Jurkat, Clone E6-1 (cell line): ENCODE results near the gene MFSD6.
"Not testable (repeated sequence)": the region's sequence is repeated elsewhere in the genome, so short reads cannot be mapped to it uniquely, and the experiment has no call there.

Experiments
- DNase-seq: peaks from one replicate; pipeline ENCODE4 v3.0.0-alpha.2; 2011; ENCODE audit warnings: low read depth, low spot score
- H3K4me3 ChIP-seq: 2 replicates; pipeline ENCODE4 v1.5.1; 2011; ENCODE audit warnings: mild to moderate bottlenecking, low read length, control low read depth, moderate library complexity

MFSD6 gene

GRCh38 chr2:190486037-190486623 is 78.0 kb downstream of the MFSD6 start:
- no peak for DNase-seq
- H3K4me3 ChIP-seq: no peak overlapping the region

- DNase-seq: no peak
- H3K4me3 ChIP-seq: no peak overlapping the region
Measured at GRCh38 chr2:190488516-190489233, 80.5 kb downstream of the MFSD6 start.

DNA sequence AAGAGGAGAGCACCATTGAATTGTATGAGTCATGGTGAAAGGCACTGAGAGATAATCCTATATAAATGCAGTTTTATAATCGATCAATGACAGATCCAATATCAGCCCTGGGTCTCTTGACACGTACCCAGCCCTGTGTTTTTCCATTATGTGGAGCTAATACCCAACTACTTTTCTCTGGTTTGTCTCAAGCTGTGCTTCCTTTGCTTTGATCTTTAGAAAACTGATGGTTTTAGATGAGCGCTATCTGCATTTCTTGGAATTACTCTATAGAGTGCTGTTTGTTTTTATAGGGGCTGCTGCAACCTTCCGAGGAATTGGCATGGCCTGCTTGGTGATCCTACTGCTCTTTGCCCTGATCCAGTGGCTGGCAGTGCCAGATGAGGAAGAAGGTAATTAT is 81.3 kb downstream of the MFSD6 start:
- DNase-seq: no peak
- H3K4me3 ChIP-seq: no peak overlapping the region

DNA sequence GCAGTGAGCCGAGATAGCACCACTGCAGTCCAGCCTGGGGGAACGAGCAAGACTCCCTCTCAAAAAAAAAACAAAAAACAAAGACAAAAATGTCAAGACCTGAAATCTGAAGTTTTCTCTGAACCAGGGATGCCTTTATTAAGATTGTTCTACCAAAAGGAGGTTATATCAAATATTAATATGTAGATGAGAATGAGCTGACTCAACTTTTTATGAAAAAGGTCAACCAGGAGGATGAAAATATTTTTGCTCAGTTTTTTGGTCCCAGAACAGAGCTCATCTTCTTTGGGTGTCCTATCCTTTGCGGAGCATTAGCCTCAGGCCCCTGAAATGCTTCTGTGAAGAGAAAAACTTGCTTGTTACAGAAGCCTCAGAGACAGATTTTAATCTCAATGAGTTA is 82.3 kb downstream of the MFSD6 start:
- H3K4me3 ChIP-seq: no peak overlapping the region
- no peak for DNase-seq

GRCh38 chr2:190493095-190493494 is 84.9 kb downstream of the MFSD6 start:
- no peak overlapping the region for H3K4me3 ChIP-seq
- DNase-seq: no peak

DNA sequence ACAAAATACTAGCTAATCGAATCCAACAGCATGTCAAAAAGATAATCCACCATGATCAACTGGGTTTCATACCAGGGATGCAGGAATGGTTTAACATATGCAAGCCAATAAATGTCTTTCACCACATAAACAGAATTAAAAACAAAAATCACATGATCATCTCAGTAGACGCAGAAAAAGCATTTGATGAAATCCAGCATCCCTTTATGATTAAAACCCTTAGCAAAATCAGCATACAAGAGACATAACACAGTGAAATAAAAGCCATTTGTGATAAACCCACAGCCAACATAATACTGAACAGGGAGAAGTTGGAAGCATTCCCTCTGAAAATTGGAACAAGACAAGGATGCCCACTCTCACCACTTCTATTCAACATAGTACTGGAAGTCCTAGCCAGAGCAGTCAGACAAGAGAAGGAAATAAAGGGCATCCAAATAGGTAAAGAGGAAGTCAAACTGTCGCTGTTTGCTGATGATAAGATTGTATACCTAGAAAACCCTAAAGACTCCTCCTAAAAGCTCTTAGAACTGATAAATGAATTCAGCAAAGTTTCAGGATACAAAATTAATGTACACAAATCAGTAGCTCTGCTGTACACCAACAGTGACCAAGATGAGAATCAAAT is 86.6 kb downstream of the MFSD6 start:
- not testable (repeated sequence) for H3K4me3 ChIP-seq, DNase-seq

DNA sequence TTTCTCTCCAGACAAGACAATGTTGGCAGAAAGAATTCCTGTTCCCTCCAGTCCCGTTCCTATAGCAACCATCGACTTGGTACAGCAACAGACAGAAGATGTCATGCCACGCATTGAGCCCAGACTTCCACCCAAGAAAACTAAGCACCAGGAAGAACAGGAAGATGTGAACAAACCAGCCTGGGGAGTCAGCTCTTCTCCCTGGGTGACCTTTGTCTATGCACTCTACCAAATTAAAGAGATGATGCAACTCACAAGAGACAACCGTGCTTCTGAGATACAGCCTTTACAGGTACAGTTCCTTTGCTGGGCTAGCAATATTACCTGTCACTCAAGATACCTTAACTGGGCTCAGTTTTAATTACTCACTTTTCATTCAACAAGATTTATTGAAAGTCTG is 89.3 kb downstream of the MFSD6 start:
- no peak overlapping the region for H3K4me3 ChIP-seq
- DNase-seq: no peak

- DNase-seq: no peak
Measured at GRCh38 chr2:190499273-190499672, 91.1 kb downstream of the MFSD6 start.

DNA sequence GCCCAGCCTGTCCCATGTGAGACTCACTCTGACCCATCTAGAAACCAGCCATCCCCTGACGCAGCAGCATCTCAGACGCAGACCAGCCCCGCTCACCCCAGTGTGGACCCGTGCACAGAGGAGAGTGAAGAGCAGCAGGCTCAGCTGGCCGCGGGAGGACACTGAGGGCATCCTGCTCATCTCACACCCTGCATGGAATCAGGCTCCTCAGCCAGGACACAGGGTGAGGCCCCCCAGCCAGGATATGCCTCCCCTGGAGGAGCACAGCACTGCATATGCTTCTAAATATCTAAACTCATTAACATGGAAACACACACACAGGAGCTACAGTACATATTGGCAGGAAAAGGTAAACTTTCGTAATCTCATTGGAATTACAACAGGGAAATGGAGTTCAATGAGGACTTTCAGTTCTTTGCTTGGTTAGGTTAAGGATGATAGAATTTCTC is 91.9 kb downstream of the MFSD6 start:
- no peak for DNase-seq
- no peak overlapping the region for H3K4me3 ChIP-seq

More at GRCh38 chr2:190499273-190499672, 91.1 kb downstream of the MFSD6 start:
- H3K4me3 ChIP-seq: no peak overlapping the region

DNA sequence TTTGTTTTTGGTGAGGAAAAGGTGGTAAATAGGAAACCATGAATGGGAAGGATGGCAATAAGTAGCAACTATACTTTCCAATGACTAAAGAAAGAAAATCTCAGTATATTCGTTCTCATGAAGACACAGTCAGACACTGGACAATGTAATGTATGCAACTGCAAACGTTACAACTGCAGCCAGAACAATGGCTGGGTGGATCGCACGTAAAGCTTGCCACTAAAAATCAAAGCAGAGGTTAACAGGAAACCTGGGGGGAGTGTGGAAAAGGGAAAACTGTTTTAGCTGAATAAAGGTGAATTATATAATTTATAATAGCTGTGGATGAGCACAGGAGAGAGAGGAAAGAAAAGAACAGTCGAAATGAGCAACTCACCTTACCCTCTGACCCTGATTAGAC is 93.1 kb downstream of the MFSD6 start:
- no peak overlapping the region for H3K4me3 ChIP-seq
- DNase-seq: no peak

GRCh38 chr2:190501702-190502407 is 93.7 kb downstream of the MFSD6 start:
- H3K4me3 ChIP-seq: no peak overlapping the region
- no peak for DNase-seq

GRCh38 chr2:190503088-190503487 is 94.9 kb downstream of the MFSD6 start:
- no peak for DNase-seq
- H3K4me3 ChIP-seq: no peak overlapping the region

DNA sequence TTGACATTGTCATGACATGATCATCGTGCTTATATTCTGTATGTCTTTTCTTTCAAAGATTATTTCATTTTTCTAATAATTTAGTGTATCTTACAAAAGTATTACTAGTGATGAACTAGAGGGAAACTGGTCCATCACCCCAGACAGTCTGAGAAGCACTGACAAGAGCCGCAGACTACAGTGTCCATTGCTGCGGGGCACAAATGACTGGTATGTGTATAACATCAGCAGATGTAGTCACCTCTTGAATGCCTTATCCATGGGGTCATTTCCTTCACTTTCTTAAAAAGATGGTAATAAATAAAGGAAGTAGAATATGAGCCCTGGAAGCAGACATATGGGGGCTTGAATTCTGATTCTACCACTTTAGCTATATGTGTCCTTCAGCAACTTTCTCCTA is 96.8 kb downstream of the MFSD6 start:
- DNase-seq: no peak
- H3K4me3 ChIP-seq: no peak overlapping the region

GRCh38 chr2:190505696-190506095 is 97.5 kb downstream of the MFSD6 start:
- no peak overlapping the region for H3K4me3 ChIP-seq
- no peak for DNase-seq

GRCh38 chr2:190506666-190507065 is 98.5 kb downstream of the MFSD6 start:
- DNase-seq: no peak
- H3K4me3 ChIP-seq: no peak overlapping the region

- no peak for DNase-seq
- no peak overlapping the region for H3K4me3 ChIP-seq
Measured at GRCh38 chr2:190507135-190507534, 99.0 kb downstream of the MFSD6 start.

DNA sequence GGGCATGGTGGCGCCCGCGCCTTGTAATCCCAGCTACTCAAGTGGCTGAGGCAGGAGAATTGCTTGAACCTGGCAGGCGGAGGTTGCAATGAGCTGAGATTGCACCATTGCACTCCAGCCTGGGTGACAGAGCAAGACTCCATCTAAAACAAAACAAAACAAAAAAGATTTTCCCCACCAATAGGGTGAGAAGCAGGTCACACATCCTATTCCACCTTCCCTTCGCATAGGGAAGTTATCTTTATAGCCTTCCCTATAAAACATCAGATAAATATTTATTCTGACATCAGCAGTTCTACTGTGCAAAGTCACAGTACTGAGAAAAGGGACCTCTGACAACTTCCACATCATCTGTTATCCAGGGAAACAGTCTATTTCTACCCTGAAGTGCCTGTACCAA is 101.7 kb downstream of the MFSD6 start:
- H3K4me3 ChIP-seq, DNase-seq: not testable (repeated sequence)

- DNase-seq: no peak
- no peak overlapping the region for H3K4me3 ChIP-seq
Measured at GRCh38 chr2:190511104-190511503, 102.9 kb downstream of the MFSD6 start.

DNA sequence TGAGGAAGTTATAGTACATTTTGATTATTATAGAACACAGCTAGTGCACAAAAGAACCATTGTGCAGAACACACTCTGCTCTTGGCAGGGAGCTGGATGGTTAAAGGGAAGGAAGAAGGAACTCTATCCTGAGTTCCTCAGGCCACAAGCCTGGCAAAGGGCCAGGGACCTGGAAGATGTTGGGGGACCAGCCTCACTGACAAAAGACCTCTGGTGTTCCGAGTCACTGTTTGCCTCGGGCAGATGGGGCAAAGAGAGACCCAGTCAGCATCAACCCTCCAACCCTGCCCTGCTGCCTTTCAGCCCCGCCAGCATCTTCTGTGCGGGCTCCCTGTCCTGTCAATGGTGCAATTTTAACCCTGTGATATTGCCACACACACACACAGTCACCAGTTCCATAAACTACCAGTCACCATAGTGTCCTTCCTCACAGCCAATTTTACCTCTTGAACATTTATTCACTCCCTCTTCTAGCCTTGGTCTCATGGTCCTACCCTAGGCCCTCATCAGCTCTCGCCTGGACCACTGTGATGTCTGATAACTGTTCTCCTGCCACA is 104.5 kb downstream of the MFSD6 start:
- no peak for DNase-seq

GRCh38 chr2:190513877-190514276 is 105.7 kb downstream of the MFSD6 start:
- no peak for DNase-seq

More for the DNA sequence above, 104.5 kb downstream of the MFSD6 start:
- H3K4me3 ChIP-seq: no peak overlapping the region

More at GRCh38 chr2:190513877-190514276, 105.7 kb downstream of the MFSD6 start:
- H3K4me3 ChIP-seq: no peak overlapping the region
